ENCODE results near the gene PLEKHA5.

PLEKHA5 gene

GRCh38 chr12:19155981-19156734 lies 26.6 kb downstream of the PLEKHA5 start:
- TF ChIP-seq CTCF (IDR thresholded peaks at IDR 0.05; ENCODE audit: insufficient read depth, low read length, missing control alignments): no peak
- no peak overlapping the region for H3K4me3 ChIP-seq (ENCODE audit: low read depth, low read length)
- ChIA-PET CTCF (no interaction called here), POLR2A (no interaction called here)
- no peak for DNase-seq (ENCODE audit: low read depth, low spot score)

- CTCF ChIA-PET: interaction anchor here (0.9 to 2.1 kb wide), 4 partner anchors 17 to 27 kb away, joined by 3 to 8 read pairs (median 4); no protein-coding TSS in a partner anchor
- peak; percentile 21 for DNase-seq (ENCODE audit: low read depth, low spot score)
- H3K4me3 ChIP-seq (ENCODE audit: low read depth, low read length): no peak overlapping the region
- POLR2A ChIA-PET: no interaction called here
- no peak for TF ChIP-seq CTCF (IDR thresholded peaks at IDR 0.05; ENCODE audit: insufficient read depth, low read length, missing control alignments)
Observed at GRCh38 chr12:19158923-19159322, 29.4 kb downstream of the PLEKHA5 start.

- no peak for TF ChIP-seq CTCF (IDR thresholded peaks at IDR 0.05; ENCODE audit: insufficient read depth, low read length, missing control alignments)
- DNase-seq (ENCODE audit: low read depth, low spot score): no peak
- ChIA-PET CTCF (interaction anchor here (2.1 kb wide), 1 partner anchor 25 kb away, joined by 8 read pairs; no protein-coding TSS in a partner anchor), POLR2A (no interaction called here)
- no peak overlapping the region for H3K4me3 ChIP-seq (ENCODE audit: low read depth, low read length)
Observed at GRCh38 chr12:19161216-19161615, 31.7 kb downstream of the PLEKHA5 start.

- H3K4me3 ChIP-seq (ENCODE audit: low read depth, low read length): no peak overlapping the region
- POLR2A ChIA-PET: no interaction called here
- CTCF ChIA-PET: no interaction called here
- TF ChIP-seq CTCF (IDR thresholded peaks at IDR 0.05; ENCODE audit: insufficient read depth, low read length, missing control alignments): no peak
- no peak for DNase-seq (ENCODE audit: low read depth, low spot score)
Observed at GRCh38 chr12:19165451-19165850, 35.9 kb downstream of the PLEKHA5 start.

- ChIA-PET CTCF (no interaction called here), POLR2A (no interaction called here)
- H3K4me3 ChIP-seq (ENCODE audit: low read depth, low read length): no peak overlapping the region
- no peak for DNase-seq (ENCODE audit: low read depth, low spot score)
- TF ChIP-seq CTCF (IDR thresholded peaks at IDR 0.05; ENCODE audit: insufficient read depth, low read length, missing control alignments): no peak
Observed at GRCh38 chr12:19166387-19166786, 36.9 kb downstream of the PLEKHA5 start.

- DNase-seq (ENCODE audit: low read depth, low spot score): no peak
- CTCF ChIA-PET: interaction anchor here (2.7 kb wide), 1 partner anchor 19 kb away, joined by 11 read pairs; no protein-coding TSS in a partner anchor
- POLR2A ChIA-PET: no interaction called here
- no peak for TF ChIP-seq CTCF (IDR thresholded peaks at IDR 0.05; ENCODE audit: insufficient read depth, low read length, missing control alignments)
- H3K4me3 ChIP-seq (ENCODE audit: low read depth, low read length): no peak overlapping the region
Observed at GRCh38 chr12:19166956-19167355, 37.4 kb downstream of the PLEKHA5 start.
